ENCODE results near the gene HOXA9.
A peak's percentile ranks its signal among the peaks of the same experiment; 100 is the strongest.

GRCh38 chr7:27122077-27122910, 43.0 kb downstream of the HOXA9 start:
- TF ChIP-seq CTCF (IDR thresholded peaks at IDR 0.05) (no peak), POLR2AphosphoS5 (IDR thresholded peaks at IDR 0.05) (peak; percentile 42)
